Epithelial cell of proximal tubule (primary cell): ENCODE data around the gene RIMOC1. TPM values are rescaled to one million over a fixed set of nuclear protein-coding genes. Genes with fewer than 3 reads are reported as not detected.

Experiments used
- DNase-seq: peaks from one replicate; pipeline ENCODE4 v3.0.0-alpha.2; 2011; ENCODE audit warnings: low read depth
- H3K4me3 ChIP-seq: 2 replicates; pipeline ENCODE4 v1.5.1; 2011; ENCODE audit warnings: low read depth, mild to moderate bottlenecking, low read length
- CTCF ChIP-seq: conservative IDR thresholded peaks from 2 replicates; pipeline ENCODE4 v1.5.1; 2012; ENCODE audit warnings: low read depth, mild to moderate bottlenecking, low read length
- total RNA-seq: library from RNA; depleted of rRNA; stranded (reverse); fragments of >200 nt; gene quantifications from 2 replicates; pipeline ENCODE4 v1.2.3, GENCODE V29; 2015

The RIMOC1 gene
- total RNA-seq, 1 donor from 2014 or later = 14.8 TPM

DNA sequence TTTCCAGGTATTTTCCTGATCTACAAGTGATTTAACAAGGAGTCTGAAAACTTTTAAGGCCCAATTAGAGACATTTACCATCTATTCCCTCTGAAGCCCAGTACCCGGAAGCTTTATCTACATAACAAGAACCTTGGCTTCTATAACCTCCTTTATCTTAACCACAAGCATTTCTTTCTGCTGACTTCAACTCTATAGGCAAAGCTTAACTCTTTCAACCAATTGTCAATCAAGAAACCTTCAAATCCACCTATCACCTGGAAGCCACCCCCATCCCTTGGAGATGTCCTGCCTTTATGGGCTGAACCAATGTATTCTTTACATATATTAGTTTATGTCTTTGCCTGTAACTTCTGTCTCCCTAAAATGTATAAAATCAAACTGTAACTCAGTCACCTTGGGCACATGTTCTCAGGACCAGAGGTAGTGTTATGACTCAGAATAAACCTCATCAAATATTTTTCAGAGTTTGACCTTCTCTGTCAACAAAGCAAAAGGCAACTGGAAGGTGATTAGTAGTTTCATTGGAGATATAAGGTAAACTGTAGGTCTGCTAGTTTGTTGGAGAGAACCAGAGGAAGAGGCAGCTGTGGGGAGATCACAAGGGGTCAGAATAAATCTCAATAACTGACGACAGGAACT lies 13.0 kb upstream of the RIMOC1 start:
- no peak overlapping the region for H3K4me3 ChIP-seq
- no peak for DNase-seq
- no peak for TF ChIP-seq CTCF

- no peak for TF ChIP-seq CTCF
- H3K4me3 ChIP-seq = no peak overlapping the region
- DNase-seq = no peak
These were observed 12.1 kb upstream of the RIMOC1 start for GRCh38 chr5:41892031-41892430.

- DNase-seq = no peak
- TF ChIP-seq CTCF = no peak
- H3K4me3 ChIP-seq = no peak overlapping the region
These were observed 10.9 kb upstream of the RIMOC1 start for GRCh38 chr5:41893074-41893851.

GRCh38 chr5:41896230-41896629 lies 7.9 kb upstream of the RIMOC1 start:
- no peak for DNase-seq
- TF ChIP-seq CTCF = no peak
- no peak overlapping the region for H3K4me3 ChIP-seq

- peak overlapping the region; percentile 61 for H3K4me3 ChIP-seq
- DNase-seq = no peak
- TF ChIP-seq CTCF = no peak
These were observed 707 bp upstream of the RIMOC1 start for GRCh38 chr5:41903382-41903891.

- no peak for DNase-seq
- H3K4me3 ChIP-seq = no peak overlapping the region
- no peak for TF ChIP-seq CTCF
These were observed 2.0 kb downstream of the RIMOC1 start for GRCh38 chr5:41906151-41906550.
